Stimulated activated CD4-positive, alpha-beta T cell treated with anti-CD3 and anti-CD28 coated beads, Interleukin-4, amount 100 ng/mL, for 4 hours (primary cell): ENCODE results near the gene MYO15B.
"Not testable (repeated sequence)": the region's sequence is repeated elsewhere in the genome, so short reads cannot be mapped to it uniquely, and the experiment has no call there.

ENCODE experiments used
- DNase-seq, 2 experiments: peaks; one replicate each; pipeline ENCODE4 v3.0.0-alpha.2; 2020

The MYO15B gene

GRCh38 chr17:75626496-75627038 lies 39.0 kb downstream of the MYO15B start:
- DNase-seq: no peak

GRCh38 chr17:75627094-75627493 lies 39.5 kb downstream of the MYO15B start:
- DNase-seq: no peak

GRCh38 chr17:75628425-75628824 lies 40.8 kb downstream of the MYO15B start:
- DNase-seq: no peak

GRCh38 chr17:75629157-75629556 lies 41.6 kb downstream of the MYO15B start:
- DNase-seq: no peak

- DNase-seq: no peak
Measured at GRCh38 chr17:75630071-75630917, 42.7 kb downstream of the MYO15B start.

- no peak for DNase-seq
Measured at GRCh38 chr17:75631353-75631752, 43.8 kb downstream of the MYO15B start.

- no peak for DNase-seq
Measured at GRCh38 chr17:75632428-75632827, 44.8 kb downstream of the MYO15B start.

- DNase-seq: peak; percentile 70 to 86
Measured at GRCh38 chr17:75632863-75633485, 45.4 kb downstream of the MYO15B start, which contains the start of gene SMIM5. SMIM5 (plus strand) TSS chr17:75633434; CDS start chr17:75640202, 6,768 bp downstream.

GRCh38 chr17:75633486-75634375 lies 46.1 kb downstream of the MYO15B start:
- peak; percentile 43 to 51 for DNase-seq

- no peak for DNase-seq
Measured at GRCh38 chr17:75634376-75634740, 46.8 kb downstream of the MYO15B start.

- DNase-seq: no peak
Measured at GRCh38 chr17:75634754-75635609, 47.4 kb downstream of the MYO15B start.

- DNase-seq: no peak
Measured at GRCh38 chr17:75635610-75636202, 48.1 kb downstream of the MYO15B start.

GRCh38 chr17:75636381-75637142 lies 49.0 kb downstream of the MYO15B start:
- DNase-seq: no peak

GRCh38 chr17:75637143-75637538 lies 49.5 kb downstream of the MYO15B start:
- no peak for DNase-seq

- no peak for DNase-seq
Measured at GRCh38 chr17:75637551-75637950, 50.0 kb downstream of the MYO15B start.

GRCh38 chr17:75638039-75638438 lies 50.4 kb downstream of the MYO15B start:
- DNase-seq: not testable (repeated sequence)

GRCh38 chr17:75638893-75639292 lies 51.3 kb downstream of the MYO15B start:
- DNase-seq: no peak

GRCh38 chr17:75639327-75639726 lies 51.7 kb downstream of the MYO15B start:
- DNase-seq: no peak

GRCh38 chr17:75639771-75640555 lies 52.4 kb downstream of the MYO15B start:
- DNase-seq: no peak

- no peak for DNase-seq
Measured at GRCh38 chr17:75640556-75641119, 53.0 kb downstream of the MYO15B start.
